Activated CD8-positive, alpha-beta memory T cell treated with anti-CD3 and anti-CD28 coated beads, Interleukin-2, amount 50 U/mL, for 1 hour (primary cell): ENCODE measurements around the gene TRERF1.
"Not testable (repeated sequence)": the region's sequence is repeated elsewhere in the genome, so short reads cannot be mapped to it uniquely, and the experiment has no call there.

Source experiments
- DNase-seq: peaks from one replicate; pipeline ENCODE4 v3.0.0-alpha.2; 2020; ENCODE audit errors: extremely low read depth

The TRERF1 gene

DNA sequence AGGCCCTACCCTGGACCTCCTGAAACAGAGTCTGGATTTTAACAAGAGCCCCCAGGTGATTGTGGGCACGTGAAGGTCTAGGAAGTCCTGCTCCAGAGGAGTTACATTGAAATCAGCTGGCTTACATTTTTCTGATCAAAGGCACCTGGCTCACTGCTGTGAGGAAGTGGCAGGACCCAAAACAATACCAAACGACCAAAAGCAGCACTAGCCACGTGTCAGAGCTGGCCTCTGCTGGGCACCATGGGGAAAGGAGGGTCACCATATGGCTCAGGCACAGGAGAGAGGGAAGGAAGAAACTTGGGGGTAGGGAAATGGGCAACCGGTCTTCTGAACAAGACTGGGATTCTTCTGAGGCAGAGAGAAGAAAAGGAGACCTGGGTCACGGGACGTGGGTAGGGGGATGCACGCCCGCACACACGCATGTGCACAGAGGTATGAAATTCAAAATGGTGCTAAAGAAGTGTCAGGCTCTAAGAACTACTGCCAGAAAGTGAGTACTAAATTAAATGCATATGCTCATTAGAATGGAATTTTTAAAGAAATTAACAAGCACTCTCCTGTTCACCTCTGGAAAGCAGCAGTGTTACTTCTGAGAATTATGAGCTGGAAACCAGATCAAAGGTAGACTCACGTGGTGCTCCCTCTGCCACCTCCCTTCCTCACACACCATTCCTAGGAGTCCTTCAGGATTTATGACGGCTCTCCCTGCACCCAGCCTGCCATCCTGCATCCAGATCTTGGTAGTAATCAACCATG is 113.6 kb downstream of the TRERF1 start:
- no peak for DNase-seq

DNA sequence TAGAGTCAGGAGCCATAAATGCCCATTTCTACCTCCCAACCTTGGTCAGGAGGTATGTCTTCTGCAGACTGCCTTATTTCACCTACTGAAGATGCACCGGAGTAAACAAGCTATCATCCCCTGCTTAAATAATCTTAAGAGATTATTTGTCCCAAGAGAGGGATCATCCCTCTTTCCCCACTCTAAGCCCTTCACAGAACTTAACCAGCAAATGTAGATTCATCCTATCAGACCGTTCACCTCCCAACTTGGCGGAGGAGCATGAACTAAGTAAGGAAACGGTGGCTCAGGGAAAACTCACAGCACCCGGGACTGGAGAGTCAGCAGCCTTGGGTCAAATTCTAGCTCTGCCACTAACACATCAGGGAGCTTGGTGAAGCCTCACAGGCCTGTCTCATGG is 115.3 kb downstream of the TRERF1 start:
- DNase-seq = no peak

DNA sequence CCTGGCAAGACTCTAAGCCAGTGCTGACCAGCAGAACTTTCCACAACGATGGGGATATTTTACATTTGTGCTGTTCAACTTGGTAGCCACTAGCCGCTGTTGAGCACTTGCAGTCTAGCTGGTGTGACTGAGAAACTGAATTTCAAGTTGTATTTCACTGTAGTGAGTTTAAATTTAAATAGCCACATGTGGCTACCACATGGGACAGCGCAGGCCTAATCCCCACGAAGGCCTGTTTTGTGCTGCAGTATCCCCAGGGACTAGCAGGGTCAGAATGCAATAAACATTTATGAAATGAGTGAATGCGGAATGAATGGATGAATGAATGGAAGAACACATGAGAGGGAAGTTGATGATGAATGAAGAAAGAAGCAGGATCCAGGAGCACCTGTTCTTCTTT is 115.8 kb downstream of the TRERF1 start:
- no peak for DNase-seq

DNA sequence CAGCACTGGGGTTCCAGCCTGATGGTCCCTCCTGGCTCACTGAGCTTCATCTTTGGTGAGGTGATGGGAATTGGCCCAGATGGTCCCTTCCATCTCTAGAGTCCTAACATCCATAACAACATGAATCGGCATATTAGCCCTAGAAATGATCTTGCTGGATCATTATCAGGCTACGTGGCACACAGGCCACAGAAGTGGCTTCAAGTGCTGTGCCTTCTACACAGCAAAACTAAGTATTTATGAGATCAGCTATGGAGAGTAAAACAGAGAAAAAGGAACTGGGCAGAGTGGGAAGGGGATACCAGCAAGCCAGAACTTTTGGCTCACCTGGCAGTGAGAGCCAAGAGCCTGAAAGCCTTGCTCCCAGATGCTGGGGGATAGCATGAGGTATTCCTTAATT is 116.9 kb downstream of the TRERF1 start:
- DNase-seq = no peak

DNA sequence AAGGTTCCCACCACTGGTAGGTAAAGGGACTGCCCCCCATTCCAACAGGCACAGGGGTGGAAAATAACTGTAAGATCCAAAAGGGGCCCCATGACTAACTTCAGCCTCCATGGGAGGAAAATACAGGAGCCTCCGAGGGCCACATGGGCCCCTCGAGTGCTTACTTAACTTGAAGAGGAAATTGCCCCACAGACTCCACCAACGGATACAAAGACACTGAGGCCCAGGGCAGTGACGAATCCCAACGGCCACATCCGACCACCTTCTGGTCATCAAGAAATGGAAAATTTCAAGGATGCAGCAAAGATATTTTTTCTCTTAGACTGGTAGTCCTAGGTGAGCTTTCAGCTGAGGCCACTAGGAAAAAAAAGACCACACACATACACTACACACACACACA is 118.1 kb downstream of the TRERF1 start:
- DNase-seq = no peak

DNA sequence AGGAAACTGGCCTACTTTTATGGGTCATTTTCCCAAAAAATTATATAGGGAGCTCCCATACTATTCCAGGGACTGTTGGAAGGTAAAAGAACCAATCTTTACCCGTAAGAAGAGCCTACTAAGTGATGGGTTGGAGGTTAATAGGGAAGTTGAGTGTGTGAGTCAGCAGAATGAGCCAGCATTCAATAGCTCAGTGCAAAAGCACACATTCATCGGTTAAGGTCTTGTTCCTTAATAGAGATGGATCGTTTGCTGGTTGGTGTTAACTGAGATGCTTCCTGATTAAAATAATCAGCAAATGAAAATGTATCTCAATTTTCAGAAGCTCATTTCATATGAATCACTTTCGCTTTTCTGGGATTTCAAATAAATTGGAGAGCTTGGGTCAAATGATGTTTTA is 118.8 kb downstream of the TRERF1 start:
- no peak for DNase-seq

DNA sequence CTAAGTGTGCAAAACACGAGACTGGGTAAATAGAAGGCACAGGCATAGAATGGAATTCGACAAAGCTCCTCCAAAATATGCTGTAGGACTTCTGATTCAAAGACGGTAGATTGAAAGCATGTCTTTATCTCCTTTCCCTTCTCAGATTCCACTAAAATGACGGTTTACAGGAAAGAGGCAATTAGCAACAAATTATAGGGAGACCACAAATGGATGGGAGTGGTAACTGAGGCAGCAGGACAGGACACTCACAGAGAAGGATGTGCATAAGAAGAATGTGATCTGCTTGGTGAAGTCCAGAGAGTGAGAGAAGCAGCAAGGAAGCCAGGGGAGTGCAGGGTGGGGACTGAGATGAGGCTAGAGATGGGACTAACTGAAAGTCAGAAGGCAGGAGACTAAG is 120.7 kb downstream of the TRERF1 start:
- no peak for DNase-seq

DNA sequence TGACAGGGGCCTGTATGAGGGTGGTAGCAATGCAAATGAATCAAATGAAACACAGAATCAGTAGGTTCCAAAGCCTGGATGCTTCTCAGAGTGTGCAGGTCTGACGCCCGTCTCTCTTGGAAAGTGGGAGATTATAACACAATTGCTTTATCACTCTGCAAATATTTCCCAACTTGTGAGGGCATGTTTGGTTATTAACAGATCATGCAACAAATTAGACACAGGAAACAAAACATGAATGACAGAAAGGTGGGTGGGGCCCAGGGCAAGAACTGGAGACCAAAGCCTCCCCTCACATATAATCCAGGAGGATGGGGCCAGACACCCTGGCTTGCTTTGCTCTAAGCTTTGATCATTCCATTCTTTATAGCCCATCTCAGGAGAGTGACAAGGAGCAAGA is 125.5 kb downstream of the TRERF1 start:
- no peak for DNase-seq

DNA sequence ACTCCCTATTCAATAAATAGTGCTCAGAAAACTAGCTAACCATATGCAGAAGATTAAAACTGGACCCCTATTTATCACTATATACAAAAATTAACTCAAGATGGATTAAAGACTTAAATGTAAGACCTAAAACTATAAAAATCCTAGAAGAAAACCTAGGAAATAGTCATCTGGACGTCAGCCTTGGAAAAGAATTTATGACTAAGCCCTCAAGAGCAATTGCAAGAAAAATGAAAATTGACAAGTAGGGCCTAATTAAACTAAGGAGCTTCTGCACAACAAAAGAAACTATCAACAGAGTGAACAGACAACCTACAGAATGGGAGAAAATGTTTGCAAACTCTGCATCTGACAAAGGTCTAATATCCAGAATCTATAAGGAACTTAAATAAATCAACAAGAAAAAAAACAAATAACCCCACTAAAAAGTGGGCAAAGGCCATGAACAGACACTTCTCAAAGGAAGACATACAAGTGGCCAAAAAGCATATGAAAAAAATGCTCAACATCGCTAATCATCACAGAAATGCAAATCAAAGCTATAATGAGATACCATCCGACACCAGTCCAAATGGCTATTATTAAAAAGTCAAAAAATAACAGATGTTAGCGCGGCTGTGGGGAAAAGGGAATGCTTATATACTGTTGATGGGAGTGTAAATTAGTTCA is 126.9 kb downstream of the TRERF1 start:
- DNase-seq = not testable (repeated sequence)

DNA sequence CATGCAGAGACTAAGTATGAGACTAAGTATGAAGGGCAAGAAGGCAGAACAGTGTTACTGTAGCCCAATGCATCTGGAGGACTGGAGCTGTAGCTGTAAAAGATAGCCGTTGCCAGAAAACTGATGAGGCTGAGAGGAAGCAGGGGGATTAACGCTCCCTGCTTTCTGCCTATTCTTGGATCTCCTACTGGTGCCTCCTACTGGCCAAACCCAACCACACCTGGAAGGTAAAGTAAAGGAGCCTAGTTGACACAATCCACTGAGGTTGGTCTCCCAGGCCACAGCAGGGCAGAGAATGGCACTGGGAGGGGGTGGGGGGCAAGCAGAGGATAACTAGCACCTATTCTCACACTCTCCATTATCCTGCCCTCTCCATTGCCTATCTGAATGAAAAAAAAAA is 129.1 kb downstream of the TRERF1 start:
- DNase-seq = no peak

DNA sequence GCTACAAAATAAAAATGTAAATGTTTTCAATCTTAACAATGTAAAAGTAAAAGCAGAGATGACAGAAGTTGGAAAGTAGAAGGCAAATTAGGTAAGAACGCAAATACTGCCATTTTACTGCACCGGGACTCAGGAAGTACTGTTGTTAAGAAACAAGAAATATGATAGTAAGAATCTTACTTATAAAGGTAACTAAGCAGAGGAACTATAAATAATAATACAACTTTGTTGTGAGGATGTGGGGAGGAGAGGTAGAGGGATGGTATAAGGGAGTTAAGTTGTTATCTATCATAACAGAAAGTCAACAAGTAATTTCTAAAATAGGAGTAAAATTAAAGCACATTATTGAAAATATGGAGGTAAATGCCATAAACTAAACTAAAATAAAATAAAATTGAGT is 129.8 kb downstream of the TRERF1 start:
- no peak for DNase-seq

DNA sequence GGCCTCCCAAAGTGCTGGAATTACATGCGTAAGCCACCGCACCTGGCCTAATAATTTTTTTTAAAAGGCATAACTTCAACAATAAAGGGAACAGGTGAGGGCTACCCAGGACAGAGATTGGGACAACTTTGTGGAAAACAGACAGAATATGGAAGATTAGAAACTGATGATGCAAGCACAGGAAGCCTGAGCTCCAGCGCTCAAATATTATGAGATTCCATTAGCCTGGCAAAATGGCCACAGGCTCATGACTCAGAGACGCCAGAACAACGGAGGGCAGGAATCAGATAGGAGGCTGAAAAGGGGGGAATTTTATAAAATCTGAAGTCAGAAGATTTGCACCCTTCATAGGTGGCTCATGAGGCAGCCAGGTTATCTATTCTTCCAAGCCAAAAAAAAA is 131.0 kb downstream of the TRERF1 start:
- DNase-seq = no peak

DNA sequence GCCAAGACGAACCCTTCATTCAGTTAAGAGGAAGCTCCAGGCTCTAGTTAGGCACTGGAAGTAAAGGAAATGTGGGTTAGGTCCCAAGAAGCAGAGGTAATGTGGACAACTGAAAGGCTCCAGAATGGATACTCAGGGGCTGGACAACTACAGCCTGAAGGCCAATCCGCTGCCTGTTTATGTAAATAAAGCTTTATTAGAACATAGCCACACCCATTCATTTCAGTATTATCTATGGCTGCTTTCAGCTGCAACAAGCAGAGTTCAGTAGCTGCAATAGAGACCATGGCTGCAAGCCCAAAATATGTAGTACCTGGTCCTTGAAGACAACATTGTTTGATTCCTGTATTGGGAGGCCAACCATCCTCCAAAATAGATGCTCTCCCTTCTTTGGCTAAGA is 133.2 kb downstream of the TRERF1 start:
- DNase-seq = no peak

DNA sequence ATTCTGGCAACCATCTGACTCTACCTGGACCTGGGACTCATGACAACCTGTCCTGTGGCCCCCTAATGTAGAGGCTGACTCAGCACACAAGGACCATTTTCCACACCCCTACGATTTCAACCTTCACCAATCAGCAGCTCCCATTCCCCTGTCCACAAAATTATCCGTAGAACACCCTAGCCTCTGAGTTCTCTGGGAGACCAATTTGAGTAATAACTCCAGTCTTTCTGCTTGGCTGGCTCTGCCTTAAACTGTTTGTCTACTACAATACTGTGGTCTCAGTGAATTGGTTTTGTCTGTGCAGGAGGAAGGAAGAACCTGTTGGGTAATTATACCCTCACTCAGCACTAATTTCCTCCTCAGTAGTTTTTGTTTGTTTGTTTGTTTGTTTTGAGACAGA is 134.7 kb downstream of the TRERF1 start:
- DNase-seq = no peak

DNA sequence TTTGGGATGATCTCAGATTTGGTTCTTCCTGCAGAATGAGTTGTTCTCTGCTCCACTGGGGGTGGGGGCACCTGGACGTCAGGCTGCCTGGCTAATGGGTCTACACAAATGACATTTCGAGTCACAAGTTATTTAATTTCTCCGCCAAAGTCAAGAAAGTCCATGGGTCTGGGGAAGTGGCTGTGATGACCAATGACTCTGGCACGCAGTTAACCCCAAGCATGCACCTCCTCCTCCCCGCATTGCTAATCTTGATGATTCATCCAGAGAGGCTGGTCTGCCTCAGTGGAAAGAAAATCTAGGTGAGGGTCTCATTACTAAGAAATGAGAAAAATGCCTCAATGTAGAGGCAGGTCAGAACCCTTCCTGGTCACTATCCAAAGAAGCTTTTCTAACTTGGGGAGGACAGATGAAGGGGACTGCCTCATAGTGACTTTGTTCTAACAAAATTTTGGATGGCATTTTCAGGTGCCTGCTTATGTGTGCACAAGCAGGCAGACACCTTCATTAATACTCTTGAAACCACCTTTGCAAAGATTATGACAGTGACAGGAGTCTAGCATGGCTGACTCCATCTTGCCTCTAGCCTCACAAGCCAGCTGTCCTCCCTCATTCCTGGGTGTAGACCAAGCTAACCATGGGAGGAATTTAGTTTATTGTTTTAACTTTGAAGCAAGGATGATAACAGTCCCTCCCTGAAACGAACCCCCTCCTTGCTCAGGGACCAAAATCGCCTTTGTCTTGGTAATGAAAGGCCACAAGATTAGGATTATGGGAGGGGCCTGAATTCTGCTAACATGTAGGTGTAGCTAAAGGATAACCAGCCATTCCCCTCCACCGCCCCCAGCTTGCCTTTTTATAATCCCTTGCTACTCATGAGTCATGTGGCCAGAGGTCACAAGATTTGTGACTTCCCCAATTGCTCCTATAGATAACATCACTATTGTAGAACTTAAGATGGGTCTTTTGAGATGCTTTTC is 135.4 kb downstream of the TRERF1 start:
- DNase-seq = no peak

DNA sequence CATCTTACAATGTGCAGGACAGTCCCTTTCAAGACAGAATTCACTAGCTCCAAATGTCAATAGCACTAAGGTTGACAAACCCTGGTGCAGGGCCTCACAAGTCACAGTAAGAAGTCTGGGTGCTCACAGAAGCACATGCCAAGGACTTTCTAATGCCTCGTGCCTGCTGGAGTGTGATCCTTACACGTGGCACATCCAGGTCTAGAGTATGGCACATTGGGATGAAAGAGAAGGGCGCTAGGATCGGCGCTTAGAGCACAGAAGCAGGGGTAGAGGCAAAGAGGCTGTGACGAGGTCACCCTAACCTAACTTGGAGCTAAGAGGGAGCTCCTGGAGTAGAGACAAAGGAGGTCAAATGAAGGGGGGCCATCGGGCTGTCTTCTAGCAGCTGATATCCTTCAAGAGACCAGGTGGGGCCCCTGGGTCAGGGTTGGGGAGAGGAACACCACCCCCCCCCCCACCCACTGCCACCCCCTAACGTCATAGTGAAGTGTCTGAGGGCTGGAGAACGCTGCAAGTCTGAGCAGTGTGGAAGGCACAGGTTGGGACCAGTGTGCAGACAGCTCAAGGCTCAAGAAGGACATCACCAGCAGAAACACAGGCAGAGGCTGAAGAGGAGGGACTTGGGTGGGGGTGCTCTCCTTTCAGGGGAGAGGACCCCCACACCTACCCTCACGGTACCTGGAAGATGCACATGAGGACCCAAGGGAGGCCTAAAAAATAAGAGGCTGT is 136.3 kb downstream of the TRERF1 start:
- DNase-seq = no peak

DNA sequence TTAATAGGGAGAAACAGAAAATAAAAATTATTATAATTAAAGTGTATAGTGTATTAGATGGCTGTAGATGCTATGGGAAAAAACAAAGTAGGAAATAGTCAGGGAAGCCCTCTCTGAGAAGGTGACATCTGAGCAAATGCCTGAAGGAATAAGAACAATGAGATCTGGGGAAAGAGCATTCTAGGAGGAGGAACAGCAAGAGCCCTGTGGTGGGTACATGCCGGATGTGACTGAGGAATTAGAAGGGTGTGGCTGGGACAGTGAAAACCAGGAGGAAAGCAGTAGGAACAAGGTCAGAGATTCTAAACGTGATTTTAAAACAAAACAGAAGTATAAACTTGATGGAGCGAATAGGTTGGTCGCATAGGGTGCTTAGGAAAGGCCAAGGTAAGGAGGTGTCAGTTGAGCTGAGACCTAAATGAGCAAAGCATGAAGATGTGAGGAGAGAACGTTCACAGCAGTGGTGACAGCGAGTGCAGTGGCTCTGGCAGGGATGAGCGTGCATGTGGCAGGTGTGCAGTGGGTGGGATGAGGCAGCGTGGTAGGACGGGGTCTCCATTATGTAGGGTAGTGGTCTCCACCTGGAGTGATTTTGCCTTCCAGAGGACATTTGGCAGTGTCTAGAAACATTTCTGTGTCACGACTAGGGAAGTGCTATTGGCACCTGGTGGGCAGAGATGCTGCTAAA is 137.0 kb downstream of the TRERF1 start:
- no peak for DNase-seq

DNA sequence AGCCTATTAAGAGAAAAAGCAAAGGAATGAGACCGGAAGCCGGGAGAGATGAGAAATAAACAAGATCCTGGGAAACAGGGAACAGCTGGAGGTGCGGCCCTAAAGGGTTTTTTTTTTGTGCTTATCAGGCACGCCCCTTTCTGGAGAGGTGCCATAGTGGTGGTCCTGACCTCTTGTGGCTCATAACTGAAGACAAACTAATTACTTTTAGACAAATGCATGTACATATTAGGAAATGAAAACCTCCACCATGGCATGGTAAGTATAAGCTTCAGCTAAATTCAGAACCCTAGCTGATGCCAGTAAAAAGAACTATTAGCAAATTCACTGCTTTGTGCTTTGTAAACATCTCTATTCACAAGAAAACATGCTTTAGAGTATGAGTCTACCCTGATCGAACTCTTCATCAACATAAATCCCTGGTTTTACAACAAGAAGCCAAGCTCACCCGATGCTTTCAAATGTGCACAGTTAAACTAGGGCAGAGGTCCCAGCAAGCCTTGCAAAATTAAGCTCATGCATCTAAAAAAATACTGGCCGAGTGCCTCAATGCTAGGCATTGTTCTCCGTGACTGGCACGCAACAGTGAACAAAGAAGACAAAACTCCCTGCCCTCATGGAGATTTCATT is 137.7 kb downstream of the TRERF1 start:
- DNase-seq = no peak

DNA sequence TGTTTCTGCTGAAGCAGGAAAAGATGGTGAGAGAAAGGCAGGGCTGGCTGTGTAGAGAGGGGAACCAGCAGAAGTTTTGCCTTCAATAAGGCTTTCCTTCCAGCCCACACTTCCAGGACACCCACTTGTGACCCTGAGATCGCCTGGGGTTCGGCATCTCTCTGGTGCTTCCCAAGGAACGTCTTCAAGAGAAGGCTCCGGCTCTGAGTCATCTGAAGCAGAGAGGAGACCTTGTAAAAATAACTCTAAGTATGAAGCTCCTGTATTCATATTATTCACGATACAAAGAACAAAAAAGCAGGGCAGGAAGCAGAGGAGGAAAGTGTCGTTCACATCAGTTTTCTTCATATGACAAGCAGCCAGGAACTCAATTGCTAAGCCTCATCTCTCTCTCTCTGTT is 138.7 kb downstream of the TRERF1 start:
- no peak for DNase-seq

DNA sequence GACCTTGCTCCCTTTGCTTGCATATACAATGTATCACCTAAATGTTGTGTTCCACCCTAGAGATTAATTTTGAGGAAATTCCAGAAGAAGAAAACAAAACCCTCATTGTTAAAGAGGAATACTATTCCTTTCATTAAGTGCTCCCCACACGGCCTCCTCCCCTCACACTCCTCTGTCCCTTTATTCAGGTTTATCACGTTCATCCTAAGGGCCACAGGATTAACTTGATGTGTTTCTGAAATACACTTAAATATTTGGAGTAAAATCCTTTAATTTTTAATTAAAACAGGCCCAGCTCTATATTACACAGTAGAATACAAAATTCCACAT is 144.6 kb downstream of the TRERF1 start:
- DNase-seq = no peak
